HG03558 (cell line): ENCODE measurements around the gene TAF11L13.
"Not testable (repeated sequence)": the region's sequence is repeated elsewhere in the genome, so short reads cannot be mapped to it uniquely, and the experiment has no call there.

Experiments
- ATAC-seq: cut with Tn5 transposase; IDR thresholded peaks from one replicate; pipeline ENCODE4 v1.9.1; 2021; ENCODE audit warnings: moderate number of reproducible peaks; ENCODE audit not compliant: unreplicated experiment; ENCODE audit errors: extremely low read depth

Gene TAF11L13

DNA sequence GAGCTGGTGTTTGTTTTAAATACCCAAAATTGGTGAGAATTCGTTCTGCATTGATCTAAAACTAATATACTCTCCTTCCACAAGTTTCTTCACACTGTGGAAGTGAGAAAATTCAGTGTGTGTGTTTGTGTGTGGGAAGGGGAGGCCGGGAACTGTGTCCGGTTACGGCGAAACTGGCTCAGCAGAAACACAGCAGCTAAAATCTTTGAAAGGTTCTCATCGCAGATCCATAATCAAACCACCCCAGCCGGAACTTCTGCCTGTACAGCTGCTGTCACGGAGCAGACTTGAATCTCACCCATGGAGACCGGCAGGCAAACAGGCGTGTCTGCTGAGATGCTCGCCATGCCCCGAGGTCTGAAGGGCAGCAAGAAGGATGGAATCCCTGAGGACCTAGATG lies at the start of gene TAF11L13:
Gene TAF11L13 (plus strand): TSS at position 301 of the 400 bp plus-strand sequence.
- ATAC-seq, result not testable (repeated sequence)

GRCh38 chr5:17585658-17586057 lies 46.2 kb upstream of the TAF11L13 start, which contains the start of gene TAF11L7:
TAF11L7 (minus strand) TSS chr5:17585758.
- ATAC-seq, result not testable (repeated sequence)

GRCh38 chr5:17590860-17591259 lies 41.0 kb upstream of the TAF11L13 start, which contains the start of gene TAF11L8:
TAF11L8 (minus strand) TSS chr5:17590960.
- ATAC-seq, result not testable (repeated sequence)

GRCh38 chr5:17594255-17594654 lies 37.6 kb upstream of the TAF11L13 start, which contains the start of gene TAF11L9:
TAF11L9 (minus strand) TSS chr5:17594394.
- ATAC-seq, result not testable (repeated sequence)

GRCh38 chr5:17597728-17598127 lies 34.2 kb upstream of the TAF11L13 start, which contains the start of gene TAF11L10:
TAF11L10 (minus strand) TSS chr5:17597828.
- ATAC-seq, result not testable (repeated sequence)

- ATAC-seq, result not testable (repeated sequence)
Observed at GRCh38 chr5:17603880-17604279, 28.0 kb upstream of the TAF11L13 start, which contains the start of gene TAF11L11. TAF11L11 (plus strand) TSS chr5:17604183.

DNA sequence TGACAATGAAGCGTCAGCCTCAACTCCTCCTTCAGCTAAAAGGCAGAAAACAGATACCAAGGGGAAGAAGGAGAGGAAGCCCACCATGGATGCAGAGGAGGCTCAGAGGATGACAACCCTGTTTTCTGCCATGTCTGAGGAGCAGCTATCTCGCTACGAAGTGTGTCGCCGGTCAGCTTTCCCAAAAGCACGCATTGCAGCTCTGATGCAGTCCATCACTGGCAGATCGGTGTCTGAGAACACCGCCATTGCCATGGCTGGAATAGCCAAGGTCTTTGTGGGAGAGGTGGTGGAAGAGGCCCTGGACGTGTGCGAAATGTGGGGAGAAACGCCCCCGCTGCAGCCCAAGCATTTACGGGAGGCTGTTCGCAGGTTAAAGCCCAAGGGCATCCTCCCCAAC lies 26.9 kb upstream of the TAF11L13 start:
- ATAC-seq, result no peak

DNA sequence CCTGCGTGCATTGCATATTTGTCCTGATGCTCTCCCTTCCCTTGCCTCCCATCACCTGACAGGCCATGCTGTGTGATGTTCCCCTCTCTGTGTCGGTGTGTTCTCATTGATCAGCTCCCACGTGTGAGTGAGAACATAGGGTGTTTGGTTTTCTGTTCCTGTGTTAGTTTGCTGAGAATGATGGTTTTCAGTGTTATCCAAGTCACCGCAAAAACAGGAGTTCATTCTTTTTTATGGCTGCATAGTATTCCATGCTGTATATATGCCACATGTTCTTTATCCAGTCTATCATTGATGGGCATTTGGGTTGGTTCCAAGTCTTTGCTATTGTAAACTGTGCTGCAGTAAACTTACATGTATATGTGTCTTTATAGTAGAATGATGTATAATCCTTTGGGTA lies 24.4 kb upstream of the TAF11L13 start:
- not testable (repeated sequence) for ATAC-seq

DNA sequence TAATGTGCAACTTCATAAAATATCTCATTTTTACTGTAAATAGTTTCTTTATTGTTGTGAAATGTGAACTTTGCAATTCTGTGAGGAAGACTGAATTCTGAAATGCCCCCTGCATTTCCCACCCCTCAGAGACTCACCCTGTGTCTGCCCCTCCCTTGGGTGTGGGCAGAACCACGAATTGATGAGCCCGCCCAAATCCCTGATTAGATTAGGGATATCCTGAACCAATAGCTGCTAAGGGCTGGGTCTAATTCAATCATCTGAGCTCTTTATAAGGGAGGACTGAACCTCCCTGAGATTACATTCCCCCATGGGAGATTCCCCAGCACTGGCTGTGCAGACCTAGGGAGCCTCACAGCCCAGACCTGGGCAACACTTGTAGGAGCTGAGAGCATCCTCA lies 21.8 kb upstream of the TAF11L13 start, which contains the start of gene TAF11L12:
Gene TAF11L12 (plus strand): TSS at position 301 of the 400 bp plus-strand sequence.
- ATAC-seq, result not testable (repeated sequence)

GRCh38 chr5:17614872-17615605 lies 16.8 kb upstream of the TAF11L13 start:
- no peak for ATAC-seq

- no peak for ATAC-seq
Observed at GRCh38 chr5:17619354-17619753, 12.5 kb upstream of the TAF11L13 start.

- no peak for ATAC-seq
Observed at GRCh38 chr5:17620627-17621026, 11.3 kb upstream of the TAF11L13 start.

DNA sequence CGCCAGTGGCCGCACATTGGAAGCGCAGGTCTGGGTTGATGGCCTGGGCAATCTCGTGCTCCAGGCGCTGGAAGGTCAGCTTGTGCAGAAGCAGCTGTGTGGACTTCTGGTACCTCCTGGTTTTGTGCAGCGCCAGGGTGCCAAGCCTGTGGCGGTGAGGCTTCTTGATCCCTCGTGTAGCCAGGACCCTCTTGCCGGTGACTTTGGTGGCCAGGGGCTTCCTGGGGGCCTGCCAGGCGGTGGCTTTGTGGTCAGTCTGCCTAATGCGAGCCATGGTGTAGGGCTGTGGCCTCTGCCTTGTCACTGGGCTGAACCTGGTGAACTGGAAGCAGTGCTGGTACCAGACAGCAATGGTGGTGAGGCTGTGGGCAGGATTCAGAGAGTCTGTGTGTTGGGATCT lies 6.2 kb upstream of the TAF11L13 start:
- ATAC-seq, result no peak

DNA sequence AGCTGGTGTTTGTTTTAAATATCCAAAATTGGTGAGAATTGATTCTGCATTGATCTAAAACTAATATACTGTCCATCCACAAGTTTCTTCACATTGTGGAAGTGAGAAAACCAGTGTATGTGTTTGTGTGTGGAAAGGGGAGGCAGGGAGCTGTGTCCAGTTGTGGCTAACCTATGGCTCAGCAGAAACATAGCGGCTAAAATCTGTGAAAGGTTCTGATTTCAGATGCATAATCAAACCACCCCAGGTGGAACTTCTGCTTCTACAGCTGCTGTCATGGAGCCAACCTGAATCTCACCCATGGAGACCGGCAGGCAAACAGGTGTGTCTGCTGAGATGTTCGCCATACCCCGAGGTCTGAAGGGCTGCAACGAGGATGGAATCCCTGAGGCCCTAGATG lies 2.3 kb downstream of the TAF11L13 start, which contains the start of gene TAF11L14:
Gene TAF11L14 (plus strand): TSS at position 301 of the 400 bp plus-strand sequence.
- no peak for ATAC-seq

GRCh38 chr5:17649232-17649631 lies 17.3 kb downstream of the TAF11L13 start:
- not testable (repeated sequence) for ATAC-seq

DNA sequence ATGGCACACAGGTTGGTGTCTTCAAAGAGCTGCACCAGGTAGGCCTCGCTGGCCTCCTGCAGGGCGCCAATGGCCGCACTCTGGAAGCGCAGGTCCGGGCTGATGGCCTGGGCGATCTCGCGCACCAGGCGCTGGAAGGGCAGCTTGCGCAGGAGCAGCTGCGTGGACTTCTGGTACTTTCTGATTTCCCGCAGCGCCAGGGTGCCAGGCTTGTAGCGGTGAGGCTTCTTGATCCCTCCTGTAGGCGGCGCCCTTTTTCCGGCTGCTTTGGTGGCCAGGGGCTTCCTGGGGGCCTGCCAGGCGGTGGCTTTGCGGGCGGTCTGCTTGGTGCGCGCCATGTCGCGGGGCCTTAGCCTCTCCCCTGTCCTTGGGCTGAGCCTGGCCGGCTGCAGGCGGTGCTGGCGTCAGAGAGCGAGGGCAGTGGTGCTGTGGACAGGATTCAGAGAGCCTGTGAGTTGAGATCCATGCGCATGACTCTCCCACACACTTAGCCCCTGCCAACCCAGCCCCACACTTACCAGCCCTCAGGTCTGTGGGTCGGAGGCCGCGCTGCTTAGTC lies 23.4 kb downstream of the TAF11L13 start:
- ATAC-seq, result not testable (repeated sequence)

- no peak for ATAC-seq
Observed at GRCh38 chr5:17655921-17656320, 24.0 kb downstream of the TAF11L13 start.

GRCh38 chr5:17663182-17663581 lies 31.3 kb downstream of the TAF11L13 start:
- no peak for ATAC-seq

- ATAC-seq, result no peak
Observed at GRCh38 chr5:17665836-17666235, 33.9 kb downstream of the TAF11L13 start.

DNA sequence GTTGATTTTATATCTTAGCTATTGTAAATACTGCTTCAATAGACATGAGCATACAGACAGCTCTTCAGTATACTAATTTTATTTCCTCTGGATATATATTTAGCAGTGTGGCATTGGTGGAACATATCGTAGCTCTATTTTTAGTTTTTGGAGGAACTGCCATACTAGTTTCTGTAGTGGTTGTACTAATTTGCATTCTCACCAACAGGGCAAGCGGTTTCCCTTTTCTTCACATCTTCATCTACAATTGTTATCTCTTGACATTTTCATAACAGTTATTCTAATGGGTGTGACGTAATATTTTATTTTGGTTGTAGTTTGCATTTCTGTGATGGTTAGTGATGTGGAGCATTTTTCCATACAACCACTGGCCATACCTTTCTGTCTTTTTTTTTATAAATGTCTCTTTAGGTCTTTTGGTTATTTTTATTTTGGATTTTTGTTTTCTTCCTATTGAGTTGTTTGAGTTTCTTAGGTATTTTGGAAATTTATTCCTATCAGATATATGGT lies 34.9 kb downstream of the TAF11L13 start:
- ATAC-seq, result no peak

DNA sequence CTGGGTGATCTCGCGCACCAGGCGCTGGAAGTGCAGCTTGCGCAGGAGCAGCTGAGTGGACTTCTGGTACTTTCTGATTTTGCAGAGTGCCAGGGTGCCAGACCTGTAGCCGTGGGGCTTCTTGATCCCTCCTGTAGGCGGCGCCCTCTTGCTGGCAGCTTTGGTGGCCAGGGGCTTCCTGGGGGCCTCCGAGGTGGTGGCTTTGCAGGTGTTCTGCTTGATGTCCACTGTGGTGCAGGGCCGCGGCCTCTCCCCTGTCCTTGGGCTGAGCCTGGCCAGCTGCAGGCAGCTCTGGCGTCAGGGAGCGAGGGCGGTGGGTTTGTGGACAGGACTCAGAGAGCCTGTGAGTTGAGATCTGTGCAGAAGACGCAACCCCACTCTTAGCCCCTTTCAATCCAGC lies 38.5 kb downstream of the TAF11L13 start:
- no peak for ATAC-seq
